ENCODE data around the gene NFKBIE. TPM values are rescaled to one million over a fixed set of nuclear protein-coding genes. Genes with fewer than 3 reads are reported as not detected.
"Not testable (repeated sequence)": the region's sequence is repeated elsewhere in the genome, so short reads cannot be mapped to it uniquely, and the experiment has no call there.

Gene NFKBIE, protein sequence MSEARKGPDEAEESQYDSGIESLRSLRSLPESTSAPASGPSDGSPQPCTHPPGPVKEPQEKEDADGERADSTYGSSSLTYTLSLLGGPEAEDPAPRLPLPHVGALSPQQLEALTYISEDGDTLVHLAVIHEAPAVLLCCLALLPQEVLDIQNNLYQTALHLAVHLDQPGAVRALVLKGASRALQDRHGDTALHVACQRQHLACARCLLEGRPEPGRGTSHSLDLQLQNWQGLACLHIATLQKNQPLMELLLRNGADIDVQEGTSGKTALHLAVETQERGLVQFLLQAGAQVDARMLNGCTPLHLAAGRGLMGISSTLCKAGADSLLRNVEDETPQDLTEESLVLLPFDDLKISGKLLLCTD
- polyA plus RNA-seq (2014; cell fraction: cytosol; rRNA removed) = 17.0 and 22.0 TPM in 2 replicates
- polyA plus RNA-seq (2014; cell fraction: nucleus; rRNA removed) = 19.9 and 24.9 TPM in 2 replicates

DNA sequence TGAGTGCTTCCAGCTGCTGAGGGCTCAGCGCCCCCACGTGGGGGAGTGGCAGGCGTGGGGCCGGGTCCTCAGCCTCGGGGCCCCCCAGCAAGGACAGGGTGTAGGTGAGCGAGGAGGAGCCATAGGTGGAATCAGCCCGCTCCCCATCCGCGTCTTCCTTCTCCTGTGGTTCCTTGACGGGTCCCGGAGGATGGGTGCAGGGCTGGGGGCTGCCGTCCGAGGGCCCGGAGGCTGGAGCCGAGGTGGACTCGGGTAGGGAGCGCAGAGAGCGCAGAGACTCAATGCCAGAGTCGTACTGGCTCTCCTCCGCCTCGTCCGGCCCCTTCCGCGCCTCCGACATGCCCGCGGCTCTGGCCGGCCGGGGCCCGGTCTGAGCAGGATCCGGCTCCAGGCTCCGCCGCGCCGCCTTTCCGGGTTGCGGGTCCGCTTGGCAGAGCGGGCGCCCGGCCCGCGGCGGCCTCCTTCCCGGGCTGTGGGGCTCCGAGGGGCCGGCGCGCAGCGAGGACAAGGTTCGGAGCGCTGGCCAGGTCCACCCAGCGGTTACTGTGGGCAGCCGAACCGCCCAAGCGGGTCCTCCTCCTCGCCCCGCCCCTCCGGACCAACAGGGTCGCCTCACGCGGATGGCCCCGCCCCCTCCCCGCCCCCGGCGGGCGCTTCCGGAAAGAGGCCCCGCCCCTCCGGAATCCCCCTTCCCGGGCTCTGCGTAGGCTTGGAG, at the start of gene NFKBIE:
NFKBIE (minus strand) TSS at position 545 of the 715 bp plus-strand sequence; CDS start at position 340, 205 bp downstream.
- DNase-seq (ENCODE audit: low spot score) = peak; percentile 77

DNA sequence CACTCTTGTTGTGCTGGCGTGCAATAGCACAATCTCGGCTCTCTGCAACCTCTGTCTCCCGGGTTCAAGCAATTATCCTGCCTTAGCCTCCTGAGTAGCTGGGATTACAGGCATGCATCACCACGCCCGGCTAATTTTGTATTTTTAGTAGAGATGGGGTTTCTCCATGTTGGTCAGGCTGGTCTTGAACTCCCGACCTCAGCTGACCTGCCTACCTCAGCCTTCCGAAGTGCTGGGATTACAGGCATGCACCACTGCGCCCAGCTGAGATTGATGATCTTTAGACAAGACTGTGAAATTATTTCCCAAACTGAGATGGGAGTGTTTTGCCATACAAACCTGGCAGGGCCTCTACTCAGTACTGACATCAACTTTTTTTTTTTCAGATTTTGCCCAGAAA, 49.3 kb upstream of the NFKBIE start:
- DNase-seq (ENCODE audit: low spot score) = not testable (repeated sequence)

DNA sequence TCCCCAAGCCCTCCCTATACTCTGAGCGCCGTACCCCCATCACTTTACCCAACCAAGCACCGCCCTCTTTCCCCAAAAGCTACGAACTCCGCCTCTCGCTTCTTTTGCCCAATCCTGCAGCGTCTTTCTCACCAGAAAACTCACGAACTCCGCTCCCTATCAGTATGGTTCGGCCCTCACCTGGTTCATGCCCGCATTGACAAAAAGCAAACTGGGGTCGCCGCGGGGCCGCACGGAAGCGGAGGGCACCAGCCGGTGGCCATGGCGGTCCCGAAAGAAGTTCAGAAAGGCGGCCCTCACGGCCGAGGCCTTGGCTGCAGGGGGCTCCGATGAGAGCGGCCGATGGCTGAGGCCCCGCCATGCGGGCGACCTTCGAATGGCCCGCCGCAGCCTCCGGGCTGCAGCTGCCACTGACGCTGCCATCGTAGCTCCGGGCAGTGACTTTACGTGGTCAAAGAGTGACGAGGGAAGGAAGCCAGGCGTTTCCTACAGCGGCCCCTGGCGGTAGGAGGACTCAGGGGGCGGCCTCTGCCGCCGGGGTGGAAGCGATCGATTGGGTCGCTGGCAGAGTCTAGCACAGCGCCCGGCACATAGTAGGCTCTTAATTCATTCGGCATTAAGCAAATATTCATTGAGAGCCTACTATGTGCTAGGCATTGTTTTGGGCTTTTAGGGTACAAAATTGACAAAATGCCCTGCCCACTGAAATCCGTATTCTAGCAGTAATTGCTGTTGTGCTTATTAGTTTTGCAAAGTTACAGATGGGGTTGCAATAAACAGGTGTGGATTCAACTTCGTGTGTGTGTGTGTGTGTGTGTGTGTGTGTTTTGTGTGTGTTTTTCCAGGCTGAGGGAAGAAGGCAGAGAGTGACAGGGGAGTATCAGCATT, 47.8 kb upstream of the NFKBIE start, which contains the start of gene AARS2:
AARS2 (minus strand) TSS at position 447 of the 888 bp plus-strand sequence; CDS start at position 423, 24 bp downstream.
- DNase-seq (ENCODE audit: low spot score) = peak; percentile 90

DNA sequence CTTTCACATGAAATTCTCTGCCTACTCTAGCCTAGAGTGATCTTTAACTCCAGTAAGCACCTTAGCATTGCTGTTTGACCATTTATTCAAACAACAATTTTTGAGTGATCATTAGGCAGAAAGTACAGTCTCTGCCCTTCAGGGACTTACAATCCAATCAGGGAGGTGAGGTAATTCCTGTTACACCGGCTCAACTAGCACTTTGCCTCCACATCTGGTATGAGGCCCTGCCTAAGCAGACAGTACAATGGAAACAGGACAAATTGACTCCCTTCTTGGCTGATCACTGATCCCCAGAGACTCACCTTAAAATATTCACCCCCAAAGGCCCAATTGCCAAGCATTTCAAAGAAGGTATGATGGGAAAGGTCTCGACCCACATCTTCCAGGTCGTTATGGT, 46.4 kb upstream of the NFKBIE start:
- no peak for DNase-seq (ENCODE audit: low spot score)

- no peak for DNase-seq (ENCODE audit: low spot score)
Observed at GRCh38 chr6:44311304-44311703, 46.0 kb upstream of the NFKBIE start.

GRCh38 chr6:44310241-44310640, 44.9 kb upstream of the NFKBIE start:
- DNase-seq (ENCODE audit: low spot score) = no peak

DNA sequence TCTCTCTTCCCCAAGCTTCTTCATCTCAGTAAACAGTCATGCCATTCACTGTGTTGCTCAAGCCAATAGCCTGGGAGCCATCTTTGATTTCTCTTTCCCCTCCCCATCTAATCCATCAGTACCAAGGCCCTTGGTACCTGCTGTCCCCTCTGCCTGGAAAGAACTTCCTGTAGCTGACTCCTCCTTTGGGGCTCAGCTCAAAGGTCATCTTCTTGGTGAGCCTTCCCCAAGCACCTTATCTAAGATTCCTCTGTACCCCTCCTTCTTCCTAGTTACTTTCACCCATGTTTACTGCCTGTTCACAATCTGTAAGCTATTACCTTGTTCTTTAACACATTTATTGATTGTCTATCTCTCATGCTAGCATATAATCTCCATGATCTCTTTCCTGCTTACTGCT, 44.3 kb upstream of the NFKBIE start:
- no peak for DNase-seq (ENCODE audit: low spot score)

DNA sequence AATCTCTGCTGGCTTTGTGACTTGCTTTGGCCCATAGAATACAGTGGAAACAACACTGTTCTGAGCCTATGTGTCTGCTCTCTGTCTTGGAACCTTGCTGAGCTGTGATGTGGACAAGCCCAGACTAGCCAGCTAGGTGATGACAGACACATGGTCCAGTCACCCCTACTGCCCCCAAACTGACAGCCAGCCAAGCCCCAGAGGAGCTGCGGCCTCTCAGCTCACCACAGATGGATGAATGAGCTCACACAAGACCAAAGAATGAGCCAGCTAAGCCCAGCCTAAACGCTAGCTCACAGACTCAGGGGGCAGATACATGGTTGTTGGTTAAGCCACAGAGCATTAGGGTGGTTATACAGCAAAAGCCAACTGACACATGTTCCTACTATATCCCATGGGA, 43.7 kb upstream of the NFKBIE start:
- DNase-seq (ENCODE audit: low spot score) = no peak

DNA sequence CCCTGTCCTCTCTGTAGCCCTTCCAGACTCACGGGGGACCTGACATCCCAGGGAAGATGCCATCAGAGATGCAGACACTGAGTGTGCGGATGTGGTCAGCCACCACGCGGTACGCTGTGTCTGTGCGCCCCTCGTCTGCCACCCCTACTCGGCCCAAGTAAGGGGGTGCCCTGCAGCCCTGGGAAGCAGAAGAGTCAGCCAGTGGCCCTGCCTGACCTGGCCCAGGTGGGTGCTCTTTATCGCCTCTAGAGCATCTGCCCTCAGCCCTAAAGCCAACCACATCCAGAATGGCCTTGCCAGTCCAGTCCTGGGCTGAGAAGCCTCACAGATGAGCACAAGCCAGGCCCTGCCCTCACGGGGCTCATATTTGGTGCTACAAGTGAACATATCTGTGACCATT, 41.9 kb upstream of the NFKBIE start:
- no peak for DNase-seq (ENCODE audit: low spot score)

GRCh38 chr6:44306710-44307109, 41.4 kb upstream of the NFKBIE start:
- DNase-seq (ENCODE audit: low spot score) = no peak

DNA sequence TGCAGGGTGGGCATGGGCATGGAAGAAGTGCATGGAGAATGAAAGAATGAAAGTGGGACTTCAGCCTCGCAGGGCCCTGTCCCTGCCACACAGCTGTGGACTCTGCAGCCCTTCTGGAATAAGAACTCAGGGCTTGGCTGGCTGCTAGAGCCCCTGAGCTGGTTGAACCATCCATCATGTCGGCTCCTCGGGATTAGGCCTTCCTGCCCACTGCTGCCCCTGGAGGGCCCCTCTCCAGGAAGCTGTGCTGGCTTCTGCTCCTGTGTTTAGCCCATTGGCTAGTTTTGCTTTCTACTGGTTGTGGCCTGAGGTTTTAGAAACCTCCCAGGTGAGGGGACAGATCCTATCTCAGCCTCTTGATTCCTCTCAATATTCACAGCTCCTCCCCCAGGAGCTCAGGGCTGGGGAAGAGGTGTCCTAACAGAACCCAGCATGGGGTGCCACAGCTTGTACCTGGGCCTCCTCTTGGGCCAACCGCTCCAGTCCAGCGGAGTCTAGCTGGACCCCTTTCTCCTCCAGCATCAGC, 39.9 kb upstream of the NFKBIE start:
- DNase-seq (ENCODE audit: low spot score) = no peak

- DNase-seq (ENCODE audit: low spot score) = peak; percentile 55
Observed at GRCh38 chr6:44304282-44305199, 39.2 kb upstream of the NFKBIE start.

DNA sequence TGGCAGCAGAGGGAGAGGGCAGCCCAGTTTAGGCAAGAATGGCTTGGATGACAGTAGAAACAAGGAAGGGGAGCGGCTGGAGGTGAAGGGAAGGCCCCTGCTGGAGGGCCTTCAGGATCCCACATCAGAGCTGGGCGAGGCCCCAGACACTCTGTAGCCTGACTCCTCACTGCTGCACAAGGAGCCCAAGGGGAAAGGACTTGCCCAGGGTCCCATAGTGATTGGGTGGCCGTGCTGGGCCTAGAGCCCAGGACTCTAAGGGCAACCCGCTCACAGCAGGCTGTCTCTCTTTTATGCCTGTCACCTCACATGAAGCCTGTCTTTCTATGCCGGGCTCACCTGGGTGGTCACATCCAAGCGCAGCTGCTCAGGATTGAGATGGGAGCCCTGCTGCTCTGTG, 38.5 kb upstream of the NFKBIE start:
- DNase-seq (ENCODE audit: low spot score) = no peak

GRCh38 chr6:44302856-44303255, 37.5 kb upstream of the NFKBIE start:
- DNase-seq (ENCODE audit: low spot score) = no peak

- no peak for DNase-seq (ENCODE audit: low spot score)
Observed at GRCh38 chr6:44301782-44302564, 36.6 kb upstream of the NFKBIE start.

DNA sequence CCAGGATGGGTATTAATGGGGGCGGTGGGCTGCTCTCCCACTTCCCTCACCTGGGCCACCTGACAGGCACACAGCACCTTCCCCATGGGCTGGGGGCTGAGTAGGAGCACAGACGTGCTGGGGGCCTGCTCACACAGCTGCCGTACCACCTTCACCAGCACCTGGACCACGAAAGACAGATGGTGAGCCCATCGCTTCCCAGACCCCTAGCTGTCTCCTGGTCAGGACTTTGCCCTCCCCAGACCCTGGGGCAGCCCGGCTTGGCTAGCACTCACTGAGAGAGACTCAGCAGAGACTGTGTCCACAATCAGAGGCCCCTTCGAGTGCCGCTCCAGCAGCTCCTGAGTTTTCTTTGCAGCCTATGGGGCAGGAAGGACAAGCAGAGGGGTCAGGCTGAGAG, 35.8 kb upstream of the NFKBIE start:
- no peak for DNase-seq (ENCODE audit: low spot score)

DNA sequence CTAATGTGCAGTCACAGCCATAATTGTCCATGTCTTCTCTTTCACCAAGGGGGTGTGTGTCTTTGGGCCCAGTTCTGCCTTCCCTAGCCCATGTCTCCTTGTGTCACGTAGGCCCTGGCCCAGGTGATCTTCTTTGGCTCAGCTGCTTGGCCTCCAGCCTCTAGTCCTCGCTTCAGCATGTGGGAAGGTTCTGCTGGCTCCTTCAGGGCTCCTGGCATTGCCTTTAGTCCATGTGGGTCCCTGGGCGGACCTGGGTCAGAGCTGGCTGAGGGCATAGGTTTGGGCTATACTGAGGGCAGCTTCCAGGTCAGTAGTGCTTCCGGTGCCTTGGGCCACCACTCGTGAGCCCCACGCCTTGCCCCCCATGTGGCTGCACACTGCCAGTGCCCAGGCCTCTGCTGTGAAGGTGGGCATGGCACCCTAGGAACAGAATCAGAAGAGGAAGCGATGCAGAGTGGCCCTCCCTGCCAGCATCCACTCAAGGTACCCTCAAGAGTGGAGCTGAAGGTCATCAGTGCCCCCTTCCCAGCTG, 35.0 kb upstream of the NFKBIE start:
- no peak for DNase-seq (ENCODE audit: low spot score)

GRCh38 chr6:44298864-44299263, 33.5 kb upstream of the NFKBIE start:
- no peak for DNase-seq (ENCODE audit: low spot score)
